Dedifferentiated amniotic fluid mesenchymal stem cell (primary cell): ENCODE results near the gene PACRG.
A peak's percentile ranks its signal among the peaks of the same experiment; 100 is the strongest.
"Not testable (repeated sequence)": the region's sequence is repeated elsewhere in the genome, so short reads cannot be mapped to it uniquely, and the experiment has no call there.

ENCODE experiments used
- DNase-seq: peaks from one replicate; pipeline ENCODE4 v3.0.0-alpha.2; 2016; ENCODE audit errors: extremely low spot score

The PACRG gene

DNA sequence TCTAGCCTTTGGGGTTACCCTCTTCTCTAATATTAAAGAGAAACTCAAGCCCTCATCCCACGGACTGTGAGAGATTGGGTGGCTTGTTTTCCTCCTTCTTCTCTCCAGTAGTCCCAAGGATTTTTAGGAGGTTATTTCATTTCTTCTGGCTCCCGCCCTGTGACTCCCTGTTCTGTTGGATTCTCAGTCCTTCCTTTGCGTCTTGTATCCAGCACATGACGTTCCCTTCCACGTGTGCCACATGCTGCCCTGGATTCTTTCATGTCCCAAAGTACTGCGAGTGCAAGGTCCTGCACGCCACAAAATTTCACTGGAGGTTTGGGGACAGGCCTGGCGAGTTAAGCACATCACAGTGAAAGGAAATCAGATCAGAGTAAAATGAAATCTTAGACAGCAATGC lies 213.4 kb downstream of the PACRG start:
- no peak for DNase-seq

DNA sequence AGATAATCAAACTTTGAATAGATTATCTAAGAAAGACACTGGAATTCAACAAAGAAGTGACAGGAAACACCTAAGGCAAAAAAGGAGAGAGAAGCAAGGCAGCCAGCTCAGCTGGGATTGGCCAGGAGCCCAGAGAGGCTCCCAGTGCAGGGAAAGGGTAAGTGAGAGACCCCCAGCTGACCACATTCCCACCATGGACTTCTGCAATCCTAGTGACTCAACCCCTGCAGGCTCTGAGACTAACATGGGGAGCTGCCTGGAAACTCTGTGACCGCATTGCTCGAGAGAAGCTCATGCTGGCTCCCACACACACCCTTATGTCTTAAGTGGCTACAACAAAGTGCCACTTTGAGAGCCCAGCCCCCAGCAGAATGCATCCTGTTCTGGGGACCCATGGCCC lies 215.1 kb downstream of the PACRG start:
- DNase-seq = peak; percentile 46

GRCh38 chr6:162943369-162943768 lies 215.6 kb downstream of the PACRG start:
- no peak for DNase-seq

- no peak for DNase-seq
Observed at GRCh38 chr6:162951164-162951743, 223.5 kb downstream of the PACRG start.

DNA sequence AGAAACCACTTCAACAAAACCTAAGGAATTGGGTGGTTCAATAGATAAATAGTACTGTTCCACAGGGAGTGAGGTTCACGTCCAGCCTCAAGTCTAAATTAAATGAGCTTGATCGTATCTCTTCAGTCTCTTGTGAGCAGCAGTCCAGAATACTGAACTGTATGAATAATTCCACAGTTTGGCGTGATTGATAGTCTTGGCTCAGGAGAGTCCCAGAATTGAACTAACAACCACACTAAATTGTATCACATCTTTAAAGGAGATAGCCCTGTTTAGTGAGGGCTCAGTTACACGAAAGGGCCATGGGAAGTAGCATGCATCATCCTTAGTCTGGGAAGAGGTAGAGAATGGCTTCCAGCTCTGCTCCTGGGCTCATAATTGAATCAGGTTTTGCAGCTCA lies 224.6 kb downstream of the PACRG start:
- no peak for DNase-seq

- no peak for DNase-seq
Observed at GRCh38 chr6:162957062-162957461, 229.3 kb downstream of the PACRG start.

- DNase-seq = no peak
Observed at GRCh38 chr6:162960679-162961457, 233.1 kb downstream of the PACRG start.

DNA sequence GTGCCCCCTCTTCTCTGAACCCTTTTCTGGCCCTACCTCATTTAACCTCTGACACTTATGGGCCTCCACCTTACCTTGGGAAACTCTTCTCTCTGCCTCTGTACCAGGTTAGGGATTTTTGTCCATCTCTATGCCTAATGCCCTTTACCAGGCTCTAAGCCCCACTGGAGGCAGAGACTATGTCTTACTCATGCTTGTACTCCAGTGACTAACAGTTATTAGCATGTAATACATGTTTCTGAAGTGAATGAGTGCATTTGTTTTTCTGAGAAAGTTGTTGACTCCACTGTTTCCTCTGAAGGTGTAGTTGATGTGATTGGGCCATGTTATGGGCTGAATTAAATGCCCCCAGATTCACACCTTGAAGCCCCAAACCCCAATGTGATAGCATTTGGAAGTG lies 234.3 kb downstream of the PACRG start:
- DNase-seq = no peak

DNA sequence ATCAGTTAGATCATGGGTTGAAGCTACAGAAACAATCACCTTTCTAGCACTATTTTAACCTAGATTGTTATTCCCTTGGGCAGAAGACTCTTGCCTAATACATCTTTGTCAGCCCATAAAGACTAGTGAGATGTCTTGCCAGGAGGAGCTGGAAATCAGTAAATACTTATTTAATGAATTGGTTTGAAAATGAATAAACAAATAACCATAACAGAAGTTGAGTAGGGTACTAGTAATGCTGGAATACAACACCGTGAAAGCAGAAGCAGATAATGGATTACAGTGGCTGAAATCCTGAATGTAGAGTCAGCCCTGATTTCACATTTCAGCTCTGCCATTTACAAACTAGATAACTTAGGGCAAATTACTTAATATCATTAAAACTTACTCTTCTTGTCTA lies 236.1 kb downstream of the PACRG start:
- no peak for DNase-seq

GRCh38 chr6:162964488-162965140 lies 236.8 kb downstream of the PACRG start:
- peak; percentile 96 for DNase-seq

DNA sequence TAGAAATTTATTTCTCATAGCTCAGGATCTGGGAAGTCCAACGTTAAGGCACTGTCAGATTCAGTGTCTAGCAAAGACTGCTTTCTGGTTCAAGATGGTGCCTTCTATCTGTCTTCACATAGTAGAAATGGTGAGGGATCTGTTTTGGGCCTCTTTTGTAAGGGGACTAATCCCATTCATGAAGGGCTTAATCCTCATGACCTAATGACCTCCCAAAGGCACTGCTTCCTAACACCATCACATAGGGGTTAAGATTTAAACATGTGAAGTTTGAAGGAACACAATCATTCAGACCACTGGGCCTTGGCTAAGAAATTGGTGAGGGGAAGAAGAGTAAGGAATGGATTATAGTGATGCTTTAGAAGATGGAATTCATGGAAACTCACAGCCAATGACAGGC lies 237.6 kb downstream of the PACRG start:
- no peak for DNase-seq

DNA sequence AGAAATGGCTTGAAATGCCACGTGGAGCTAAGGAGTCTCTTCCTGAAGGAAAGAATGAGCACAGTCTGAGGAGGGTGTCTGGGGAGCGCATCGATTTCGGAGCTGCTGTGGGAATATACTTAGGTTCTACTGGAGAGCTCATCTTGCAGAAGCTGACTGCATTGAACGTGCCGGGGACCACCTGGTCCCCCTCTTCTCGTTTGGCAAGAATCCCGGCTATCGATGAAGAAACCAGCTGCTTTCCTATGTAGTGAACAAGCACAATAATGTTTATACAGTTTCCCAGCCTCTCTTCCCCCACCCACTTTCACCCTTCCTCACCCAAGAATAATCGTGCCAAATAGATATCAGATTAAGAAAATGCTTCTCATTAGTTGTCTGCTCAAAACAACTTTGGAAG lies 242.5 kb downstream of the PACRG start:
- DNase-seq = no peak

GRCh38 chr6:162971356-162971755 lies 243.6 kb downstream of the PACRG start:
- DNase-seq = no peak

- DNase-seq = no peak
Observed at GRCh38 chr6:162973151-162973872, 245.5 kb downstream of the PACRG start.

- no peak for DNase-seq
Observed at GRCh38 chr6:162973980-162974379, 246.2 kb downstream of the PACRG start.

GRCh38 chr6:162974685-162975084 lies 246.9 kb downstream of the PACRG start:
- DNase-seq = no peak

DNA sequence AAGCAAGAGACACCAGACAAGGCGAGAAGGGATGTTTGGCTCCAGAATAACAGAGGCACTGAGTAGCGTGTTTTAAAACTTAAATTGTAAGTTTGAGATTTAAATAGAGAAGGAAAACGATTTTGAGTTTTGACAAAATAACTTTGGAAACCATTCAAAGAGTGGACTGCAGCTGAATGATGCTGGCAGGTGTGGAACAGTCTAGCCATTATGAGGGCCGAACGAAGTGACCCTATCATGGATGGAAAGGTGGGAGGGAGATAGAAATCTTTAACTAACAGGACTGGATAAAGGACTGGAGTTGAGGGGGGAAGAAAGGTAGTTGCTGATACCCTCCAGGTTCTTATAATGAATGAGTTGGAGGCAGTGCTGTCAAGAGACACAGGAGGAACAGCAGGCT lies 248.4 kb downstream of the PACRG start:
- DNase-seq = no peak

- not testable (repeated sequence) for DNase-seq
Observed at GRCh38 chr6:162983234-162983633, 255.5 kb downstream of the PACRG start.

GRCh38 chr6:162998777-162999176 lies 271.0 kb downstream of the PACRG start:
- no peak for DNase-seq

DNA sequence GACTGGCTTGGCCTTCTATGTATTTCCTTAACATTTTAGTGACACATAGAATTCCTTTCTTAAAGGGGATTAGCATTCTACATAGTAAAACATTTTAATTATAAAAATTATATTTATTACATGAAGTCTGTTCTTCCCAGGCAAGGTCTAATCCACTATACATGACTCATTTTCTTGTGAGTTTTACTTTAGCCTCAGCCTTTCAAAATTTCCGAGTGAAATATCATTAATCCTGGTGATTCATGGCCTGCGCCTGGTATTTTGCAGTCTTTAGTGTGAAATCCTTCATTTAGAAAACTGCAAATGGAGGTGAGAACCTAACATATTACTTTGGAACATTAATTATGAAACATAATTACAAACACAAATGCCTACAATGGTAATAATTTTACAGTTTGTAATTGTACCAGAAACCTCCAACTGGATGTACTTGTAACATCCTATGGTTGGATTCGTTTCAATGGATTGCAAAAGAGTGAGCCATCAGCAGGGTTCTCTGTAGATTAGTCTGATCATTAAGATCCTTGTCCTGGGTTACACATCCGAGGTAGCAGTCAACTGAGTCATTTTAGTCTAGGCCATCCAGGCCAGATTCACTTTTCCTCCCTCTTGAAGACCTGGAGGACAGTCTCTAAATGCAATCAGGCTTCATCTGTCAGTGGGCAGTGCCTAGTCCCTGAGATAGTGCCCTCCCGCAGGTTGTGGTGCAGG lies 272.0 kb downstream of the PACRG start:
- no peak for DNase-seq

- no peak for DNase-seq
Observed at GRCh38 chr6:163001330-163001729, 273.6 kb downstream of the PACRG start.

DNA sequence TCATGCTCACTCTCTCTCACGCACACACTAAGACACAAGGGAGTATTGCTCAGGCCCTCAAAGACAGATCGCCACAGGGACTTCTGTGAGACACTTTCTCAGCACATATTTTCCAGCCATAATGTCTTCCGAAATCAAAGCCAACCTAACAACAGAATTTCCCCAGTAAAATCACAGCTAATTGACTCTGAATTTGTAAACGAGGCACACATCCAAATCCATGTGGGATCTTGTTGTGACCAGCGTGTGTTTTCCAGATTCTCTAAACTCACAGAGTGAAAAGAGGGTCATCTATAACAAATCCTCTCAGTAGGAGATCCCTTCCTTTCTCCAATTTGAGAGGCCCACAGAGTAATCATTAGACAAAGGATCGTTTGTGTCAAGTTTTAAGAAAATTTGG lies 280.4 kb downstream of the PACRG start:
- DNase-seq = no peak
